ENCODE data around the gene WNT3A.

- TF ChIP-seq POLR2A (IDR thresholded peaks at IDR 0.05) (no peak), CTCF (IDR thresholded peaks at IDR 0.05) (no peak)
These were observed 88.4 kb downstream of the WNT3A start for GRCh38 chr1:228095161-228095560.
